ENCODE data around the gene CMSS1. TPM values are rescaled to one million over a fixed set of nuclear protein-coding genes. Genes with fewer than 3 reads are reported as not detected.

The CMSS1 gene
- polyA plus RNA-seq, 2 of the 4 experiments (the other 2 are of a cell fraction) = 61.1 to 62.9 TPM

- ChIA-PET CTCF (interaction anchor here (1.4 kb wide), 1 partner anchor 66 kb away, joined by 3 read pairs; no protein-coding TSS in a partner anchor), POLR2A (no interaction called here)
- H3K27ac ChIP-seq = no peak overlapping the region
- 80% methylated on average over 7 of the region's 7 CpGs for WGBS (ENCODE audit: missing lambda C conversion rate)
- H3K4me1 ChIP-seq = no peaks in the 10 kb centered on the region
- ATAC-seq = no peak
- no peak overlapping the region for H3K4me2 ChIP-seq
- H3K9me3 ChIP-seq = no peaks in the 10 kb centered on the region
- TF ChIP-seq RNF2 (IDR thresholded peaks at IDR 0.05; ENCODE audit: borderline replicate concordance, low read depth) (no peak), JUN (IDR thresholded peaks at IDR 0.05) (no peak), HEYL (CRISPR knock-in tag; IDR thresholded peaks at IDR 0.05) (no peak), TP53 (CRISPR knock-in tag; IDR thresholded peaks at IDR 0.05) (no peak), MYC (IDR thresholded peaks at IDR 0.05; ENCODE audit: borderline replicate concordance, low read length) (no peak), RAD21 (conservative IDR thresholded peaks at IDR 0.05 in 1 of 2, IDR thresholded peaks at IDR 0.05 in 1 of 2) (no peak), GATA3 (IDR thresholded peaks at IDR 0.05; ENCODE audit: borderline replicate concordance) (no peak)
- no peak for DNase-seq (ENCODE audit: low read depth in 1 of 2, low spot score in 1 of 2)
- no peak overlapping the region for H3K4me3 ChIP-seq
- no peak for FAIRE-seq
These were observed 296.2 kb downstream of the CMSS1 start for GRCh38 chr3:100113723-100114412.

DNA sequence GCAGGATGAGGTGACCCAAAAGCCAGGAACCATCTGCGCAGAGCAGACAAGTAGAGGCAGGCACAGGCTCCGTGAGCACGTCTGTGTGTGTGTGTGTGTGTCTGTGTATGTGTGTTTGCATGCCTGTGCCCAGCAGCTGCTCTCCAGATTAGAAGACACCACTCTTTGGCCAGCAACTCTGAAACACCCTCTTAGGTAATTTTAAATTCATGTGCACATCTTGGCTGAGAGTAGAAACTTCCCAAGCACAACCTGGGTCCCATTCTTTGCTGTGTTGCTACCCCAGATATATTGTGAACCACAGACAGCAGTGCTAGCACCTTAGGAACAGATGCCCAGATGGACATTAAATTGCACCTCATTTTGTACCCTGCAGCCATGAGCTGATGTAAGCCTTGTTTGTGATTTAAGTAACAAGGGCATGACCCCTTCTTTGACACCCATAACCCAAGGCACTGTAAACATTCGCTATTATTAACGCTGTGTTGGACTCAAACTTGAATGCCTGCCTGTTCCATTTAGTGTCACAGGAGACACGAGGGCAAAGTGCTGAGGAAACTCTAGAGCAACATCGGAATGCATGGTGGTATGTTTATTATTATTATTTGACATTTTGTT lies 296.9 kb downstream of the CMSS1 start, which contains the start of gene FILIP1L:
FILIP1L (minus strand) TSS at position 89 of the 618 bp plus-strand sequence.
- 90% methylated on average over 7 of the region's 7 CpGs for WGBS (ENCODE audit: missing lambda C conversion rate)
- DNase-seq (ENCODE audit: low read depth in 1 of 2, low spot score in 1 of 2) (no peak), FAIRE-seq (no peak), ATAC-seq (no peak)
- no peak within 1 kb of the TSS for H3K27ac ChIP-seq
- H3K9me3 ChIP-seq = no peaks in the 10 kb centered on the region
- no peak within 1 kb of the TSS for H3K4me3 ChIP-seq
- ChIA-PET POLR2A (interaction anchor here (0.8 kb wide), 1 partner anchor 146 kb away, joined by 3 read pairs; the partner anchor contains the start of gene TBC1D23), CTCF (no interaction called here)
- TF ChIP-seq ZFP36 (IDR thresholded peaks at IDR 0.05; ENCODE audit: borderline replicate concordance, partially characterized antibody) (no peak), NFE2L2 (conservative IDR thresholded peaks at IDR 0.05; ENCODE audit: low read length) (no peak), RFX5 (IDR thresholded peaks at IDR 0.05) (no peak)
- TF ChIP-seq, protein P1, sequence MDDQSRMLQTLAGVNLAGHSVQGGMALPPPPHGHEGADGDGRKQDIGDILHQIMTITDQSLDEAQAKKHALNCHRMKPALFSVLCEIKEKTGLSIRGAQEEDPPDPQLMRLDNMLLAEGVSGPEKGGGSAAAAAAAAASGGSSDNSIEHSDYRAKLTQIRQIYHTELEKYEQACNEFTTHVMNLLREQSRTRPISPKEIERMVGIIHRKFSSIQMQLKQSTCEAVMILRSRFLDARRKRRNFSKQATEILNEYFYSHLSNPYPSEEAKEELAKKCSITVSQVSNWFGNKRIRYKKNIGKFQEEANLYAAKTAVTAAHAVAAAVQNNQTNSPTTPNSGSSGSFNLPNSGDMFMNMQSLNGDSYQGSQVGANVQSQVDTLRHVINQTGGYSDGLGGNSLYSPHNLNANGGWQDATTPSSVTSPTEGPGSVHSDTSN (IDR thresholded peaks at IDR 0.05) = no peak
- no peak within 1 kb of the TSS for H3K4me2 ChIP-seq
- no peaks in the 10 kb centered on the region for H3K4me1 ChIP-seq

GRCh38 chr3:100117093-100117492 lies 299.4 kb downstream of the CMSS1 start:
- Histone ChIP-seq H3K9me3 (no peaks in the 10 kb centered on the region), H3K4me3 (no peak overlapping the region), H3K4me2 (no peak overlapping the region), H3K27ac (no peak overlapping the region), H3K4me1 (no peaks in the 10 kb centered on the region)
- ChIA-PET POLR2A (no interaction called here), CTCF (no interaction called here)
- FAIRE-seq = no peak
- no peak for DNase-seq (ENCODE audit: low read depth in 1 of 2, low spot score in 1 of 2)
- WGBS (ENCODE audit: missing lambda C conversion rate) = 93% methylated on average over 4 of the region's 4 CpGs
- TF ChIP-seq POLR2A (IDR thresholded peaks at IDR 0.05; ENCODE audit: low read length) (no peak), JUNB (IDR thresholded peaks at IDR 0.05) (no peak), ZFP36 (IDR thresholded peaks at IDR 0.05; ENCODE audit: borderline replicate concordance, partially characterized antibody) (no peak), CEBPB (IDR thresholded peaks at IDR 0.05) (no peak), FOXS1 (CRISPR knock-in tag; IDR thresholded peaks at IDR 0.05) (no peak), TFCP2L1 (CRISPR knock-in tag; IDR thresholded peaks at IDR 0.05) (no peak), MYC (IDR thresholded peaks at IDR 0.05; ENCODE audit: borderline replicate concordance, low read length) (no peak), ZNF302 (CRISPR knock-in tag; IDR thresholded peaks at IDR 0.05) (no peak), PHF8 (IDR thresholded peaks at IDR 0.05; ENCODE audit: borderline replicate concordance, low read depth) (no peak), GATA3 (IDR thresholded peaks at IDR 0.05; ENCODE audit: borderline replicate concordance) (no peak), NFE2L2 (conservative IDR thresholded peaks at IDR 0.05; ENCODE audit: low read length) (no peak)
- TF ChIP-seq, protein P2, sequence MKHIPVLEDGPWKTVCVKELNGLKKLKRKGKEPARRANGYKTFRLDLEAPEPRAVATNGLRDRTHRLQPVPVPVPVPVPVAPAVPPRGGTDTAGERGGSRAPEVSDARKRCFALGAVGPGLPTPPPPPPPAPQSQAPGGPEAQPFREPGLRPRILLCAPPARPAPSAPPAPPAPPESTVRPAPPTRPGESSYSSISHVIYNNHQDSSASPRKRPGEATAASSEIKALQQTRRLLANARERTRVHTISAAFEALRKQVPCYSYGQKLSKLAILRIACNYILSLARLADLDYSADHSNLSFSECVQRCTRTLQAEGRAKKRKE (CRISPR knock-in tag; IDR thresholded peaks at IDR 0.05; ENCODE audit: low read depth) = no peak
- no peak for ATAC-seq

All from A549 (cell line).